ENCODE measurements around the gene PKP4.

GRCh38 chr2:158668001-158668765 is 211.4 kb downstream of the PKP4 start:
- TF ChIP-seq POLR2A (IDR thresholded peaks at IDR 0.05) = no peak
- TF ChIP-seq EP300 (IDR thresholded peaks at IDR 0.05) = no peak
- TF ChIP-seq, protein P1, sequence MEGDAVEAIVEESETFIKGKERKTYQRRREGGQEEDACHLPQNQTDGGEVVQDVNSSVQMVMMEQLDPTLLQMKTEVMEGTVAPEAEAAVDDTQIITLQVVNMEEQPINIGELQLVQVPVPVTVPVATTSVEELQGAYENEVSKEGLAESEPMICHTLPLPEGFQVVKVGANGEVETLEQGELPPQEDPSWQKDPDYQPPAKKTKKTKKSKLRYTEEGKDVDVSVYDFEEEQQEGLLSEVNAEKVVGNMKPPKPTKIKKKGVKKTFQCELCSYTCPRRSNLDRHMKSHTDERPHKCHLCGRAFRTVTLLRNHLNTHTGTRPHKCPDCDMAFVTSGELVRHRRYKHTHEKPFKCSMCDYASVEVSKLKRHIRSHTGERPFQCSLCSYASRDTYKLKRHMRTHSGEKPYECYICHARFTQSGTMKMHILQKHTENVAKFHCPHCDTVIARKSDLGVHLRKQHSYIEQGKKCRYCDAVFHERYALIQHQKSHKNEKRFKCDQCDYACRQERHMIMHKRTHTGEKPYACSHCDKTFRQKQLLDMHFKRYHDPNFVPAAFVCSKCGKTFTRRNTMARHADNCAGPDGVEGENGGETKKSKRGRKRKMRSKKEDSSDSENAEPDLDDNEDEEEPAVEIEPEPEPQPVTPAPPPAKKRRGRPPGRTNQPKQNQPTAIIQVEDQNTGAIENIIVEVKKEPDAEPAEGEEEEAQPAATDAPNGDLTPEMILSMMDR (IDR thresholded peaks at IDR 0.05) = no peak
